OCI-LY3 (cell line): ENCODE results near the gene GRM3.

Experiments
- H2AFZ ChIP-seq: fragments of 200-600, 300-600 bp; shearing (Covaris generic); 2 replicates; pipeline ENCODE4 v1.6.0; 2014; ENCODE audit warnings: antibody characterized with exemption, low read depth, low read length
- H3K27ac ChIP-seq: fragments of 200-600, 300-600 bp; sonication (generic); 2 replicates; pipeline ENCODE4 v1.5.1; 2014; ENCODE audit warnings: mild to moderate bottlenecking, low read length, moderate library complexity, mixed read lengths
- H3K27me3 ChIP-seq: fragments of 200-600, 300-600 bp; sonication (generic); 2 replicates; pipeline ENCODE4 v1.6.1; 2014; ENCODE audit warnings: low read depth, low read length, mixed read lengths
- H3K36me3 ChIP-seq: fragments of 200-600, 300-600 bp; sonication (generic); replicated peaks from 2 replicates; pipeline ENCODE3; 2014; ENCODE audit warnings: low read depth, low read length, mixed read lengths
- H3K4me1 ChIP-seq: fragments of 300-600, 200-600 bp; sonication (generic); 2 replicates; pipeline ENCODE4 v1.6.1; 2014; ENCODE audit warnings: low read length, mixed read lengths
- H3K4me2 ChIP-seq: fragments of 200-600, 300-600 bp; sonication (generic); 2 replicates; pipeline ENCODE4 v1.6.1; 2014; ENCODE audit warnings: low read length, mixed read lengths
- H3K4me3 ChIP-seq: fragments of 300-600, 200-600 bp; sonication (generic); 2 replicates; pipeline ENCODE4 v1.5.1; 2014; ENCODE audit warnings: antibody characterized with exemption, mild to moderate bottlenecking, low read length, moderate library complexity
- H3K79me2 ChIP-seq: fragments of 300-600, 200-600 bp; shearing (Covaris generic); 2 replicates; pipeline ENCODE4 v1.6.1; 2014; ENCODE audit warnings: mild to moderate bottlenecking, low read length, mixed read lengths
- H3K9ac ChIP-seq: fragments of 300-600, 200-600 bp; shearing (Covaris generic); 2 replicates; pipeline ENCODE4 v1.6.0; 2014; ENCODE audit warnings: mild to moderate bottlenecking, low read length, moderate library complexity
- H3K9me3 ChIP-seq: fragments of 200-600, 300-600 bp; shearing (Covaris generic); 2 replicates; pipeline ENCODE4 v1.6.1; 2014; ENCODE audit warnings: low read length, mixed read lengths; ENCODE audit not compliant: insufficient read depth
- H4K20me1 ChIP-seq: fragments of 200-600, 300-600 bp; sonication (generic); 2 replicates; pipeline ENCODE4 v1.6.1; 2016; ENCODE audit warnings: low read length, mixed read lengths; ENCODE audit not compliant: insufficient read depth
- CTCF ChIP-seq: fragments of 200-600, 300-600 bp; sonication (generic); IDR thresholded peaks from 2 replicates; pipeline ENCODE4 v1.5.1; 2014; ENCODE audit warnings: antibody characterized with exemption, low read length, low read depth
- EZH2phosphoT487 ChIP-seq: fragments of 200-600 bp; shearing (Covaris generic); IDR thresholded peaks from 2 replicates; pipeline ENCODE4 v1.6.1; 2018; ENCODE audit warnings: antibody characterized with exemption, mixed run types, low read depth

The GRM3 gene

GRCh38 chr7:86660950-86661462, 17.3 kb downstream of the GRM3 start:
- Histone ChIP-seq H3K36me3 (no peaks in the 10 kb centered on the region), H3K9me3 (no peaks in the 10 kb centered on the region), H3K27me3 (no peaks in the 10 kb centered on the region), H3K79me2 (no peaks in the 10 kb centered on the region), H3K4me1 (no peaks in the 10 kb centered on the region), H2AFZ (no peak overlapping the region), H3K4me3 (no peak overlapping the region), H3K27ac (no peak overlapping the region), H4K20me1 (no peaks in the 10 kb centered on the region), H3K9ac (no peak overlapping the region), H3K4me2 (no peak overlapping the region)
- TF ChIP-seq EZH2phosphoT487 (no peak), CTCF (no peak)

GRCh38 chr7:86664486-86664885, 20.8 kb downstream of the GRM3 start:
- H3K27ac ChIP-seq = no peak overlapping the region
- peaks cover 4% of the 10 kb centered on the region; the same call in 1 of the 2 replicates for H3K27me3 ChIP-seq
- H2AFZ ChIP-seq = no peak overlapping the region
- H3K9ac ChIP-seq = no peak overlapping the region
- H4K20me1 ChIP-seq = no peaks in the 10 kb centered on the region
- no peaks in the 10 kb centered on the region for H3K4me1 ChIP-seq
- H3K4me3 ChIP-seq = no peak overlapping the region
- no peak overlapping the region for H3K4me2 ChIP-seq
- TF ChIP-seq CTCF (no peak), EZH2phosphoT487 (no peak)
- H3K9me3 ChIP-seq = no peaks in the 10 kb centered on the region
- H3K79me2 ChIP-seq = no peaks in the 10 kb centered on the region
- no peaks in the 10 kb centered on the region for H3K36me3 ChIP-seq

- Histone ChIP-seq H3K9me3 (no peaks in the 10 kb centered on the region), H3K9ac (no peak overlapping the region), H3K4me2 (no peak overlapping the region), H3K27me3 (peaks cover 4% of the 10 kb centered on the region; the same call in 1 of the 2 replicates), H2AFZ (no peak overlapping the region), H3K36me3 (no peaks in the 10 kb centered on the region), H3K79me2 (no peaks in the 10 kb centered on the region), H3K4me1 (no peaks in the 10 kb centered on the region), H3K4me3 (no peak overlapping the region), H3K27ac (no peak overlapping the region), H4K20me1 (no peaks in the 10 kb centered on the region)
- TF ChIP-seq CTCF = no peak
- no peak for TF ChIP-seq EZH2phosphoT487
Measured at GRCh38 chr7:86664991-86665390, 21.3 kb downstream of the GRM3 start.

DNA sequence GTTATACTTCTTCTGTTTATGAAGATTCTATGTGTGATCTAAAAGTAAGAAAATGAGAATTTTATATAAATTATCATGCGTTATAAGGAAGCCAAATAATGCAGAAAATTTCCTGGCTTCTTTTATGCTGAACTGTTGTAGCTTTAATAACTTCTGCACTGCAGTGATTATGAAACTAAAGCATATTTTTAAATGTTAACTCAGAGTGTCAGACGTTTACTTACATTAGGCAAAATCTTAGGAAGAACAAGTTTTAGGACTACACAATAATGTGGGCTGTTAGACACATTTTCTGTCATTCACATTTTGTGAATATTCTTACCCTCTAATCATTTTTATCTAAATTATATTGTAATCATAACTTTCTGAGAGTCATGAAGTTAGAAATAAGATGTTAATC, 22.0 kb downstream of the GRM3 start:
- Histone ChIP-seq H3K4me2 (no peak overlapping the region), H2AFZ (no peak overlapping the region), H3K4me1 (no peaks in the 10 kb centered on the region), H3K79me2 (no peaks in the 10 kb centered on the region), H3K27me3 (peaks cover 4% of the 10 kb centered on the region; the same call in 1 of the 2 replicates), H3K4me3 (no peak overlapping the region), H3K9ac (no peak overlapping the region), H3K27ac (no peak overlapping the region), H3K9me3 (no peaks in the 10 kb centered on the region), H3K36me3 (no peaks in the 10 kb centered on the region), H4K20me1 (no peaks in the 10 kb centered on the region)
- no peak for TF ChIP-seq EZH2phosphoT487
